ENCODE measurements around the gene ZP1. TPM values are rescaled to one million over a fixed set of nuclear protein-coding genes. Genes with fewer than 3 reads are reported as not detected.
A peak's percentile ranks its signal among the peaks of the same experiment; 100 is the strongest.
"Not testable (repeated sequence)": the region's sequence is repeated elsewhere in the genome, so short reads cannot be mapped to it uniquely, and the experiment has no call there.

The ZP1 gene
- not detected for total RNA-seq
- not detected for polyA plus RNA-seq
- total RNA-seq: 0 to 0.98 (median 0.03) reads per million in 6 experiments

- peaks cover 13 to 39% (median 34%) of the 10 kb centered on the region in 4 donors for H3K4me1 Mint-ChIP-seq
- POLR2A ChIA-PET: interaction anchor here (0.7 to 1.2 kb wide), 4 partner anchors 19 to 53 kb away, joined by 3 to 5 read pairs (median 3); partner anchors contain the start of gene PRPF19
- peaks cover 0 to 6% (median 0%) of the 10 kb centered on the region in 5 donors for H3K27me3 Mint-ChIP-seq
- H3K27ac Mint-ChIP-seq: peak within 1 kb of the TSS in 5 of 10 donors; percentile 9 to 66 (median 37)
- no peak within 1 kb of the TSS for H3K4me3 Mint-ChIP-seq
- ATAC-seq (no peak), DNase-seq (no peak)
- no peaks in the 10 kb centered on the region for H3K9me3 Mint-ChIP-seq
- no peaks in the 10 kb centered on the region for H3K36me3 Mint-ChIP-seq
These were observed at the start of gene ZP1 for GRCh38 chr11:60866911-60867870. Gene ZP1 (plus strand): TSS chr11:60867542. CDS start chr11:60867562, 20 bp downstream.

DNA sequence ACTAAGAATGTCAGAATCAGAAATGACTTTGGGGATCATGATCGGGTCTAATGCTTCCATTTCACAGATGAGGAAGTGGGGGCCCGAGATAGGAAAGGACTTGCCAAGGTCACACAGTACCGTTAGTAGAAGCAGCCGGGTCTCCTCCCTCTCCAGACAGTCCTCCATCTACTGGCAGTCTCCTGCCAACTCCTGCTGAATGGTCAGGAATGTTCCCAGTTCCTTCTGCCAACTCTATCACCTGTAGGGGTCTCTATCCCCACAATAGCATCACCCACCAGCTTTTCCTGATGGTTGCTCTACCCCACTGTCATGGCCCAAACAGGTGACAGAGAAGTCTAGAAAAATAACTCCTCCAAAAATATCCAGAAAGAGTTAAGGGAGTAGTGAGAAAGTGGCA is 49.3 kb upstream of the ZP1 start:
- POLR2A ChIA-PET: no interaction called here
- Mint-ChIP-seq H3K27me3 (peaks cover 0 to 2% (median 0%) of the 10 kb centered on the region in 5 donors), H3K4me3 (no peak overlapping the region), H3K36me3 (peaks cover 0 to 8% (median 7%) of the 10 kb centered on the region in 3 donors), H3K4me1 (no peaks in the 10 kb centered on the region), H3K9me3 (peaks cover 0 to 17% (median 8%) of the 10 kb centered on the region in 9 donors), H3K27ac (no peak overlapping the region)
- DNase-seq: no peak
- no peak for ATAC-seq

GRCh38 chr11:60821827-60822599 is 45.3 kb upstream of the ZP1 start:
- Mint-ChIP-seq H3K9me3 (peaks cover 0 to 6% (median 3%) of the 10 kb centered on the region in 9 donors), H3K27me3 (peaks cover 0 to 2% (median 0%) of the 10 kb centered on the region in 5 donors), H3K4me3 (no peak overlapping the region), H3K4me1 (no peaks in the 10 kb centered on the region), H3K36me3 (peaks cover 0 to under 1% (median 0%) of the 10 kb centered on the region in 3 donors), H3K27ac (peak overlapping the region in 2 of 10 donors; percentile 25 to 41)
- peak in 1 of 2 donors; percentile 22 for ATAC-seq
- POLR2A ChIA-PET: no interaction called here
- no peak for DNase-seq

DNA sequence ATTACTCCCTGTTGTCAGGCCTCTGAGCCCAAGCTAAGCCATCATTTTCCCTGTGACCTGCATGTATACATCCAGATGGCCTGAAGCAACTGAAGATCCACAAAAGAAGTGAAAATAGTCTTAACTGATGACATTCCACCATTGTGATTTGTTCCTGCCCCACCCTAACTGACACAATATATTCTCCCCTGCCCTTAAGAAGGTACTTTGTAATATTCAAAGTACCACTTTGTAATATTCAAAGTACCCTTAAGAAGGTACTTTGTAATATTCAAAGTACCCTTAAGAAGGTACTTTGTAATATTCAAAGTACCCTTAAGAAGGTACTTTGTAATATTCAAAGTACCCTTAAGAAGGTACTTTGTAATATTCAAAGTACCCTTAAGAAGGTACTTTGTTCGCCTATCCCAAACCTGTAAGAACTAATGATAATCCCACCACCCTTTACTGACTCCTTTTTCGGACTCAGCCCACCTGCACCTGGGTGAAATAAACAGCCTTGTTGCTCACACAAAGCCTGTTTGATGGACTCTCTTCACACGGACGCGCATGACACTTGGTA is 43.5 kb upstream of the ZP1 start:
- POLR2A ChIA-PET, H3K27ac Mint-ChIP-seq, H3K9me3 Mint-ChIP-seq, DNase-seq, H3K36me3 Mint-ChIP-seq, H3K27me3 Mint-ChIP-seq, H3K4me3 Mint-ChIP-seq, H3K4me1 Mint-ChIP-seq, ATAC-seq: not testable (repeated sequence)

GRCh38 chr11:60825118-60825517 is 42.2 kb upstream of the ZP1 start:
- DNase-seq: no peak
- no peaks in the 10 kb centered on the region for H3K9me3 Mint-ChIP-seq
- ATAC-seq: no peak
- no peaks in the 10 kb centered on the region for H3K36me3 Mint-ChIP-seq
- POLR2A ChIA-PET: no interaction called here
- no peaks in the 10 kb centered on the region for H3K4me1 Mint-ChIP-seq
- H3K4me3 Mint-ChIP-seq: no peak overlapping the region
- H3K27me3 Mint-ChIP-seq: no peaks in the 10 kb centered on the region
- H3K27ac Mint-ChIP-seq: no peak overlapping the region

GRCh38 chr11:60825790-60826189 is 41.6 kb upstream of the ZP1 start:
- Mint-ChIP-seq H3K4me1 (peaks cover 0 to 2% (median 0%) of the 10 kb centered on the region in 4 donors), H3K27me3 (no peaks in the 10 kb centered on the region), H3K27ac (no peak overlapping the region), H3K9me3 (no peaks in the 10 kb centered on the region), H3K36me3 (no peaks in the 10 kb centered on the region), H3K4me3 (no peak overlapping the region)
- ATAC-seq (no peak), DNase-seq (no peak)
- POLR2A ChIA-PET: interaction anchor here (0.7 kb wide), 1 partner anchor 37 kb away, joined by 3 read pairs; no protein-coding TSS in a partner anchor

DNA sequence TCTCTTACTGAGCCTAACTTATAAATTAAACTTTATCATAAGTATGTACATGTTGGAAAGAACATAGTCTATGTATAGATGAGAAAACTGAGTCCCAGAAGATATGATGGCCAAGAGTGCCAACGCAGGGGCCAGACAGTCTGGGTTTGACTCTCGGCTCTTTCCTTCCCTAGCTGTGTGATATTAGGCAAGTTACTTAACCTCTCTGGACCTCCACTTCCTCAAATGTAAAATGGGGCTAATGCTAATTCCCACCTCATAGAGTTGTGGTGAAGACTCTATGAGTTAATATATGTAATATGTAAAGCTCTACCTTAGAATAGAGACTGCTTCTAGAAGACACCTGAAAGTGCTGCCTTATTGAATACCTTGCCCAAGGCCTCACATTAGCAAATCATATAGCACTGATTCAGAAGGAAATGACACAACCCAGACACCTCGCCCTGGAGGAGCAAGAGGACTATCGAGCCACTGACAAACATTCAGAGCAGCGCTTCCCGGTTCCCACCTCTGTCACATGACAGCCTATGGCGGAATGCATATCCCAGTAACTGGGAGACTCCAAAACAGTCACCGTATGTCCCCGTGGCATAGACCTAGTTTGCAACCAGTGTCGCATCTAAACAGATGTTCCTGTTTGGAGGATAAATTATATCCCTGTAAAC is 36.7 kb upstream of the ZP1 start:
- ATAC-seq (no peak), DNase-seq (no peak)
- H3K27me3 Mint-ChIP-seq: peaks cover 0 to 2% (median 0%) of the 10 kb centered on the region in 5 donors
- H3K4me3 Mint-ChIP-seq: peak overlapping the region in 3 of 10 donors; percentile 70 to 77 (median 75)
- H3K4me1 Mint-ChIP-seq: peaks cover 0 to 9% (median 4%) of the 10 kb centered on the region in 4 donors
- H3K9me3 Mint-ChIP-seq: no peaks in the 10 kb centered on the region
- H3K36me3 Mint-ChIP-seq: no peaks in the 10 kb centered on the region
- peak overlapping the region in 3 of 10 donors; percentile 73 to 87 (median 81) for H3K27ac Mint-ChIP-seq
- POLR2A ChIA-PET: interaction anchor here (0.6 to 2.4 kb wide), 4 partner anchors 57 to 246 kb away, joined by 3 to 11 read pairs (median 6); no protein-coding TSS in a partner anchor

- peaks cover 0 to 13% (median 4%) of the 10 kb centered on the region in 4 donors for H3K4me1 Mint-ChIP-seq
- no peaks in the 10 kb centered on the region for H3K9me3 Mint-ChIP-seq
- H3K27me3 Mint-ChIP-seq: peaks cover 0 to 2% (median 0%) of the 10 kb centered on the region in 5 donors
- no peaks in the 10 kb centered on the region for H3K36me3 Mint-ChIP-seq
- ATAC-seq (peak; percentile 84 to 95), DNase-seq (peak; percentile 66 to 91 (median 75))
- H3K27ac Mint-ChIP-seq: peak overlapping the region in 3 of 10 donors; percentile 73 to 87 (median 81)
- POLR2A ChIA-PET: interaction anchor here (0.6 to 2.4 kb wide), 4 partner anchors 57 to 246 kb away, joined by 3 to 11 read pairs (median 6); no protein-coding TSS in a partner anchor
- H3K4me3 Mint-ChIP-seq: peak overlapping the region in 3 of 10 donors; percentile 70 to 77 (median 75)
These were observed 36.2 kb upstream of the ZP1 start for GRCh38 chr11:60831143-60831500.

- peaks cover 0 to 2% (median 0%) of the 10 kb centered on the region in 5 donors for H3K27me3 Mint-ChIP-seq
- POLR2A ChIA-PET: interaction anchor here (0.6 to 2.4 kb wide), 4 partner anchors 56 to 245 kb away, joined by 3 to 11 read pairs (median 6); no protein-coding TSS in a partner anchor
- ATAC-seq (no peak), DNase-seq (no peak)
- H3K4me3 Mint-ChIP-seq: no peak overlapping the region
- peak overlapping the region in 1 of 10 donors; percentile 54 for H3K27ac Mint-ChIP-seq
- H3K9me3 Mint-ChIP-seq: no peaks in the 10 kb centered on the region
- H3K4me1 Mint-ChIP-seq: peaks cover 0 to 13% (median 4%) of the 10 kb centered on the region in 4 donors
- H3K36me3 Mint-ChIP-seq: no peaks in the 10 kb centered on the region
These were observed 35.8 kb upstream of the ZP1 start for GRCh38 chr11:60831501-60832079.

GRCh38 chr11:60834742-60835533 is 32.4 kb upstream of the ZP1 start:
- no peaks in the 10 kb centered on the region for H3K36me3 Mint-ChIP-seq
- ATAC-seq (no peak), DNase-seq (no peak)
- H3K4me3 Mint-ChIP-seq: no peak overlapping the region
- peaks cover 0 to 17% (median 4%) of the 10 kb centered on the region in 4 donors for H3K4me1 Mint-ChIP-seq
- POLR2A ChIA-PET: no interaction called here
- no peaks in the 10 kb centered on the region for H3K9me3 Mint-ChIP-seq
- peak overlapping the region in 3 of 10 donors; percentile 5 to 45 (median 12) for H3K27ac Mint-ChIP-seq
- peaks cover 0 to 2% (median 0%) of the 10 kb centered on the region in 5 donors for H3K27me3 Mint-ChIP-seq

DNA sequence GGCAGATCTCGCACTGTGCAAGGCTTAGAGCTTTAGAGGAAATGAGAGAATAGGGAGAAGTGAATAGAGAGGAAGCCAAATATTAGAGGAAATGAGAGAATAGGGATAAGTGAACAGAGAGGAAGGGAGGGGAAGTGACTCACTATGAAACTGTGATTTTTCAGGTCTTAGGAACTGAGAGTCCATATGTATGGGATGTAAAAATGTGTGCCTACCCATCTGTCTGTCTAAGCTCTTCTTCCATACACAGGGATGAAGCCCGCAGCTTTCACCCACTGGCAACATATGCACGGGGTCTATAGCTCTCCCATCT is 31.9 kb upstream of the ZP1 start:
- Mint-ChIP-seq H3K27me3 (peaks cover 0 to 2% (median 0%) of the 10 kb centered on the region in 5 donors), H3K4me3 (no peak overlapping the region), H3K36me3 (no peaks in the 10 kb centered on the region), H3K9me3 (no peaks in the 10 kb centered on the region), H3K4me1 (peaks cover 0 to 17% (median 6%) of the 10 kb centered on the region in 4 donors), H3K27ac (peak overlapping the region in 3 of 10 donors; percentile 5 to 45 (median 12))
- POLR2A ChIA-PET: no interaction called here
- no peak for DNase-seq
- no peak for ATAC-seq

All from naive thymus-derived CD8-positive, alpha-beta T cell (primary cell).